Activated CD8-positive, alpha-beta memory T cell treated with anti-CD3 and anti-CD28 coated beads, Interleukin-2, amount 50 U/mL, for 24 hours (primary cell): ENCODE results near the gene SHQ1.

Experiments
- DNase-seq: peaks from one replicate; pipeline ENCODE4 v3.0.0-alpha.2; 2020; ENCODE audit errors: extremely low read depth

Gene SHQ1

DNA sequence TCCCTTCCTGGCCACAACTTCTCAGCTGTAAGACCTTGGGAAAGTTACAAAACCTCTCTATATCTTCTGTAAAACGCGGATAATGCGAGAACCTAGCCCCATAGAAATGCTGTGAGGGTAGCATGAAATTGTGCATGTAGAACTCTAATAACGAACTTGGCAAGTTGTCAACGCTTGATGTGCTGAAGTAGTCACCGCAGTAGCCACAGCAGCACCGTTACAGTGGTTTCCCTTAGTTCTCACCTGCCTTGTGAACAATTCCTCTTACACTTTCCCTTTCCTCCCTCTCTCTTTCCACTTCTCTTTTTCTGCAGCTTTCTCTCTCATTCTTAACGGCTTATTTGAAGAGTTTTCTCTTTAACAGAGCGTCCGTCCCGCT lies 447 bp upstream of the SHQ1 start:
- no peak for DNase-seq

DNA sequence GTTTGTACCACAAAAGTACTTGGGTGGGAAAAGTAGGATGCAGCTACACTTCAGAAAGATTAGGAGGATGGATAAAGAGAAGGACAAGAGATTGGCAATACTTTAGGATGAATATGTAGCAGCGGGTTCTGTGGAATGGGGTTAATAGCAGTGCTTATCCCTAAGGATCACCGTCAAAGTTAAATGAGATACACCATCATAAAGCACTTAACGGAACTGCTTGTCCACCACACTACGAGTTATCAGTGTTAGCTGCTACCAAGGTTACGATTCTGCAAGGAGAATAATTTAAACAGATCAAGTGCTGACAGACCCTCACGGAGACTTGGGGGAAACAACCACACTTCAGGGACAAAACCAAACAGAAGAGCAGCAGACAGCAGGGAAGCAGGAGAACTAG lies 963 bp downstream of the SHQ1 start:
- no peak for DNase-seq

DNA sequence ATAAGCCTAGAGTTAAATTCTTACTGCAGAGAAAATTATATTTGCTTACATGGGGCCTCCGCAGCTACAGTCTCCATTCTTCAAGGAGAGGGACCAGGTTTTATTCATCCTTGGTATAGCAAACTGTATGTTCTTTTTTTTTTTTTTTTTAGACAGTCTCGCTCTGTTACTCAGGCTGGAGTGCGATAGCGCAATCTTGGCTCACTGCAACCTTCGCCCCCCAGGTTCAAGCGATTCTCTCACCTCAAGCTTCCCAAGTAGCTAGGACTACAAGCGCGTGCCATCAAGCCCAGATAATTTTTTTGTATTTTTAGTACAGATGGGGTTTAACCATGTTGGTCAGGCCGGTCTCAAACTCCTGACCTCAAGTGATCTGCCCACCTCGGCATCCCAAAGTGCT lies 2.1 kb downstream of the SHQ1 start:
- no peak for DNase-seq

DNA sequence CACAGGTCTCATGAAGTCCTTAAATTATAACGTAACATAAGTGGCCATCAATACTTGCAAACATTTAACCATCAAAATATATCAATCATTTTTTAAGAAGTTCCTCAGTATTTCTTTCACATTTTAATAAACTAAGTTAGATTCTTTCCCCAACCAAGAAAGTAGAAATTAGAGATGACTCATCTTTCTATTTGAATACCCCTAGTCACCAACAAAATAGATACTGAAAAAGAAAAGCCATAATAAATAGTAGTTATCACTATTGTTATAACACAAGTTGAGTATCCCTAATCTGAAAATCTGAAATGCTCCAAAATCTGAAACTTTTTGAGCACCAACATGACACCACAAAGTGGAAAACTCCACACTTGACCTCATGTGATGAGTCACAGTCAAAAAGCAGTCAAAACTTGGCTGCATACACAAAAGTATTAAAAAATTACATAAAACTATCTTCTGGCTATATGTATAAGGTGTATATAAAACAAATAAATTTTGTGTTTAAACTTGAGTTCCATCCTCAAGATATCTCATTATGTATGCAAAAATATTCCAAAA lies 3.7 kb downstream of the SHQ1 start:
- no peak for DNase-seq

DNA sequence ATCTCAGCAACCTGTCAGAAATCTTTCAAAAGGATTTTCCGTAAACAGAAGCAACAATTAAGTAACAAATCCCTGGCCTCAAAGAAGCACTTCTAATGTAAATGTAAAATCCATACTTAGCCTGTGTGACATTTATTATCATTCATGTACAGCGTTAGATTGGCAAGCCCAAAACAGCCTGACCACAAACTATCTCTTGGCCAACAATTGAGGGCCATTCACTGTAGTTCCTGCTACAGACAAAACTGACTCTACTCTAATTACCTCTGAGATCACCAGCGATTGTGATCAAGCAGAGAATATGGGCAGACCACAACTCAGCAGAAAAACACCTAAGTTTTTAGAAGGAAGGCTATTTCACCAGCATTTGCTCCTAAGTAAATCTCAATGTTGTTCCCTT lies 9.2 kb downstream of the SHQ1 start:
- DNase-seq = no peak

DNA sequence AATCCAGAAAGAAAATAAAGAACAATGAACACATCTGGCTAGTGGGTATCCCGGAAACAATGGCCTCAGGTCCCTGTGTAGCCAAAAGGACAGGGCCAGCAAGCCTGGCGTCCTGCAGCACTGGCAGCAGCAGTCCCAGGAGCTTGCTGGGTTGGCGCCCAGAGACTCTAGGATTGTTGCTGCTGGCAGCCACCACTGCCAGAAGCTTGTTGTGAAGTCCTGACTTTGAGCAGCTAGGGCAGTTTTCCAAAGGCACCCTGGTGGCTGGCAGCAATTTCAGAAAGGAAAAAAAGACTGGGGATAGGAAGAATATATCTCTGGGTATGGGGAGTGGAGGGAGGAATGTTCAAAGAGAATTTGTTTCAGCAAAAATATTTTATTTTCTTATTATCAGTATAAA lies 11.3 kb downstream of the SHQ1 start:
- DNase-seq = no peak

DNA sequence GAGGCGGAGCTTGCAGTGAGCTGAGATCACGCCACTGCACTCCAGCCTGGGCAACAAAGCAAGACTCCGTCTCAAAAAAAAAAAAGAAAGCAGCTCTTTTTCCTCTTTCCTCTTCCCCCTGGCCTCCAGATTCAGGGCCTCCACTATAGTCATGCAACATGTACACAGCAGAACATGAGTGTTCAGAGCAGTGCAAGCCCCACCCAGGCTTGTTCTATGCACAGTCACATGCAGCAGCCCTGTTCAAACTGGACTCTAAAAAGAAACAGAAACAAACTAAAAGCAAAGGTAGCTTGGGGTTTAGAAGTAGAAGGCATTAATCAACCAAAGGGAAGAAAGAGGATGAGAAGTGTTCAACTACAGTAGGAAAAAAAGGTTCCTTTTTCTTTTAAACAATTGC lies 11.8 kb downstream of the SHQ1 start:
- DNase-seq = no peak

DNA sequence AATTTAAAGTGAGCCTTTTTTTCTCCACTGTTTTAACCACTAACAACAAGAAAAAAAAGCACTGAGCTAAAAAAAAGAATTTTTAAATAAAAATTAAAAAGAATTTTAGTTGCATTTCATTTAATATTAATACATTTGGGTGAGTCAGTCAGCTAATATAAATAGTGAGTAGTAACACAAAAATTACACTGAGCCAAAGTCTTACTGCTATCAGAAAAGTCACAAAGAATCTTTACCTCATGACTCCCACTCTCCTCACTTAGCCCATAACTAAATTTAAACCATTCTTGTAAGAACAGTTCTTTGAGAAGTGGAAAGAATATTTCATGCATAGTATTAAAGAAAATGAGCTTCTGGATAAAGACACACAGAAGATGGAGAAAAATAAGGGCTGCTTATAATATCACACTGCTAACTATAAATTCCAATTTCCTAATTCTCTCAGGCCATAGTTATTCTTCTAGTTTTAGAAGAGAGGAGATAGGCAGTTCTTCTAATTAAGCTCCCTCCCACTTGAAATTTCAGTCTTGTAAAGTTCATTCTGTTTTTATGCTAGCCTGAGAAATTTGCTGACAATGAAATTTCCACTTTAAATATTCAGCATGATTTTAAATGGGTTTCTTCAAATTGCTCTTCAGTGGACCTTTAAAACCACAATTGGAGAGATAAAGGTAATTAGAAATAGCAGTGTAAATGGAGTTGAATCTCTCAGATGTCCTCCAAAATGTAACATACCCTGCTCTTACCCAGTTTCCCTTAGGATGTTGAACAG lies 17.6 kb downstream of the SHQ1 start:
- DNase-seq = no peak

DNA sequence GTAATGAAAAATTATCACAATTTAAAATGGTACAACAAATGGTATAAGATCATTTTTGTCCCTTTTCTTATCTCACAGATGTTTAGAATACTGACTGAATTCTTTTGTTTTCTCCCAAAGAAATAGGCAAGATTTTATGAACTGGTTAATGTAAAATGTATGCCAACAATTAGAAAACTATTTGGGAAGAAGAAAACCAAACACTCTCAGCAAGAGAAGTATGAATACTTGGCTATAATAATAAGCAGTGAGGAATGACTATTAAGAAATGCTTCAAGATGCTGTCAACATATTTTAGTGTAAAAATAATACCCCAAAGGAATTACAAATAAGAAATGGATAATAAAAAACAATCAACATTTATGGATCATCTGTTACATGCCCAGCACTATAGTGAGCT lies 18.5 kb downstream of the SHQ1 start:
- no peak for DNase-seq

DNA sequence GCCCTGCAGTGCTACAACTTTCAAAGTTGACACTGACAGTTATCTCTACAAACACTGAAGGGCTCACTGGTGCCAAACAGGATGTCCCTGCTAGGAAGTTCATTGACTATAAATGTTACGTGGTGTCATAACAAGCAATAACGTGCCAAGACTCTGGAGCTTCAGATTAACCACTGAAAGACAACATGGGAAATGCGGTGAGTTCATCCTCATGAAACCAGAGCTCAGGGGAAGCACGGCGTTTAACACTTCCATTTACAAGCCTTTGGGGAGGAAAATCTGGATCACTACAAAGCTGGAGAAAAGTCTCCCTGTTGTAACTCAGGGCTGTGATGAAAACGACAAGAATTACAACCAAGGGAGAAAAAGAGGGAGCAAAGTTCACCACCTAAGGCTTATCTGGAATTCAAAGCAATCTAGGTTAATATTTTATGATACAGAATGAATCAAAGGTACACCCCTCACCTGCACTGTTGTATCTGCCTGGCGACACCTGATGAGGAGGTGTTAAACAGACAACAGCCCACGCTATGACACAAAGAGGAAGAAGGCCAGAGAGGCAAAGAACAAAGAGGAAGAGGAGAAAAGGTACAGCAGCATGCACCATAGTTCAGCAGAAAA lies 27.0 kb downstream of the SHQ1 start:
- no peak for DNase-seq

DNA sequence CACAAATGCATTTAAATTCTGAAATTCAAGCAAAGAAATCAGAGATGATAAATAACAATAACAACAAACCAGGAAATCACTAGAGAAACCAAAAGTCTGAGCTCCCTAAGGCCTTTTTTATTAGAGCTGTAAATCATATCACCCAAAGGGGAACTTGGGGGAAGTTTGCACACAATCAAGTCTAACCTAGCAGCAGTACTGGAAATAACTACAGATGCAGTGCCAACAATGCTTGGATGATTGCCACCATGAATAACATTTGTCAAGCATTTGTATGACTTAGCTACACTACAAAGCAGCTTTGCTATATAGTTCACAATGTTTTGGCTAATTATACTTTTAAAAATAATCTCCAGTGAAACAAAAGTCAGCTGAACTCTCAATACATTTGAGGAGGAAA lies 27.8 kb downstream of the SHQ1 start:
- no peak for DNase-seq

DNA sequence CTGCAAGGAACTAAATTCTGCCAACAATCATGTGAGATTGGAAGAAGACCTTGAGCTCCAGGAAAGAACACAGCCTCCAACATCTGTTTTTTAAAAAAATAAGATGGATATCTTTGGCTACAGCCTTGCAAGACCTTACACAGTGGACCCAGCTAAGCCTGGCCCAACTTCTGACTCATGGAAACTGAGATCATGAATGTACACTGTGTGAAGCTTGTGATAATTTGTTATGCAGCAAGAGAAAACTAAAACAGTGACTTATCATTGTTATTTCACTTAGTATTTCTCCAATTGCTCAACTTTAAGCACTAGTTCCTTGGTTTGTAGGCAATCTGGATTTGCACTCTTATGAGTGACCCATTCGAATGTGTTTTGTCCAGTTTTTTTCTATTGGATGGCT lies 29.3 kb downstream of the SHQ1 start:
- no peak for DNase-seq

DNA sequence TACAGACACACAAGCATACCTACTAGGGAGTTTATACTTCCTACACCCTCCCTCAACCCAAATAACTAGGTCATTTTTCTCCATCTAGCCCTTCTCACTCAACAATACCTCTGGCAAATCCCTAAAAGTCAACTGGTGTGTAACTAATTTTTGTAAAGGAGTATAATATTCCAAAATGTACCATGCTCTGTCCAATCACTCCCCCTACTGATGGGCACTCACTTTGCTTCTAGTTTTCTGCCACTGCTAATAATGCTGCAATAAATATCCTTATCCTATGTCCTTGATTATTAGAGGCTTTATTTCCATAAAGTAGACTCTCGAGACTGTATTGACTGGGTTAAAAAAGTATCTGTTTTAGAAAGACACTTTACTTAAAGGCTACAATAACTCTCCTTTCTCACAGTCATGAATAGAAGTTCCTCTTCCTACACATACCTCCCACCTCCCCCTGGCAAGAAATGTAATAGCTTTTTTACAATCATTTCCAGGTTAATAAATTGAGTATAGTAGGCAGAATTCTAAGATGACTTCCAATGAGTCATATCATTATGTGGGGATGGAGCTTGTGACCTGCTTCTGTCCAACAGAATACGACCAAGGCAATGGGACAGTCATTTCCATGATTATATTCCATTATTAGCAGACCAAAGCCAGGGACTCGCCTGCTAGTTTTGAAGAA lies 30.0 kb downstream of the SHQ1 start:
- DNase-seq = no peak

DNA sequence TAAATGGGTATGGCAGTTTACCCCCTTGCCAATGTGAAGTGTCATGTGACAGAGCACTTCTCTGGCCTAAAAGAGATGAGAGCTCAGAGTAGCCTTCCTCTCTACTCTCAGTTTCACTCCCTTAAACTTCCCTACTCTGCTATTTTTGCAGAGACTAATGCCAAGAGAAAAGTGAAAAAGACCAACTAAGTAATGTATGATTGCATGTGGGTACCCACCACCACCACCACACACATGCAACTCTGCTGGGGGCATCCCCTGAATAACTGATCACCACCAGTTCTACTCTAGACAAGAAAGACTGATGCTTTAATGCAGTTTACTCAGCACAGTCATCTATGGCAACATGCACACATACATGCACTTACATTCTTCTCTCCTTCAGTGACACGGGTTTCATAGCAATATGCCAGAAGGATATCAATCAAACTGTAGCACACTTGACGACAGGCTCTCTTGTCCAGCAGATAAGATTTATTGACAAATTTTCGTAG lies 31.3 kb downstream of the SHQ1 start:
- DNase-seq = no peak

DNA sequence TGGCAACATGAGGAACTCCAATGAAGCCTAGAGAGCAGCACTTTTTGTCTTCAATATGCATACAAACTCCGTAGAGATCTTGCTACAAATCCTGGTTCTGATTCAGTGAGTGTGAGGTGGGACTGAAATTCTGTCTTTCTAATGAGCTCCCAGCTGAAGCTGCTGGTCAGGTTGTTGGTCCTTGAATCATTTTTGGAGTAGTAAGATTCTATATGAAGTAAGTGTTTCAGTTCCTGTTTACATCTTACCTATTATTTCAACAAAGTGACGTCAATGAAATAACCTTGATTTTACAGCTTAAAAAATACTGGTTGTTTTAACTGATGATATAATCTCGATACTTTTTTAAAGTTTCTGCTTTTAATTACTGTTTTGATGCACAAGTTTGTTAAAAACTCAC lies 33.9 kb downstream of the SHQ1 start:
- DNase-seq = no peak

DNA sequence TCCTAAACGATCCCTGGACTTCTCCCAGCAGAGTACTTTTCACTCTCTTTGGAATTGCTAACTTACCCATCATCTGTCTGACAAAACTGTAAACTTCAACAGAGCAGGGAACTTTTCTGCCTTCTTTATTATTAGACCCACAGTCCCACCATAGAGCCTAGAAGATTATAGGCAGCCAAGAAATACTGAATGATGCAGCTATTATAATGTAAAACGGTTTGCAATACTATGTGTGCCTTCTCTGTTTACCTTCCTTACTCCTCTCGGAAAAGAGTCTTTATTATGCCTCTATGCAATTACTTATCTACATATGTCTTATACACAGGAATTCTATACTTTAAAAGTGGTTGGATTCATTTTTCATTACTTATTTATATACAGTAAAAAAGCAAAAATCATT lies 36.0 kb downstream of the SHQ1 start:
- no peak for DNase-seq

DNA sequence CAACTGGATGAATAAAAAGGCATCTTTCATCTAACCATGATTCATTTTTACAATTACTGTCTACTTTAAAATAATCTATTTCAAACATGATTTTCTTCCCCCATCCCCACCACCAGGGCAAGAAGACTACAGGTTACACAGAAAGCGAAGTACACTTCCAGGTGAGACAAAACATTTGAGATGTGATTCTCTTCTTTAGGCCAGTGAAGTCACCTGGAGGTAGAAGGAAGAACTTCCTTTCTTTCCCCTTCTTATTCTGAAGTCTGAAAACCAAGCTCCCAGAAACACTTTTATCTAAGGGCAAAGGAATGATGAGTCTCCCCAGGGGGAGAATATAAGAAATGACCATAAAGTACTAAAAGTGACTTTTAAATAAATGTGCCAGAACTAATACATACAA lies 36.7 kb downstream of the SHQ1 start:
- no peak for DNase-seq

DNA sequence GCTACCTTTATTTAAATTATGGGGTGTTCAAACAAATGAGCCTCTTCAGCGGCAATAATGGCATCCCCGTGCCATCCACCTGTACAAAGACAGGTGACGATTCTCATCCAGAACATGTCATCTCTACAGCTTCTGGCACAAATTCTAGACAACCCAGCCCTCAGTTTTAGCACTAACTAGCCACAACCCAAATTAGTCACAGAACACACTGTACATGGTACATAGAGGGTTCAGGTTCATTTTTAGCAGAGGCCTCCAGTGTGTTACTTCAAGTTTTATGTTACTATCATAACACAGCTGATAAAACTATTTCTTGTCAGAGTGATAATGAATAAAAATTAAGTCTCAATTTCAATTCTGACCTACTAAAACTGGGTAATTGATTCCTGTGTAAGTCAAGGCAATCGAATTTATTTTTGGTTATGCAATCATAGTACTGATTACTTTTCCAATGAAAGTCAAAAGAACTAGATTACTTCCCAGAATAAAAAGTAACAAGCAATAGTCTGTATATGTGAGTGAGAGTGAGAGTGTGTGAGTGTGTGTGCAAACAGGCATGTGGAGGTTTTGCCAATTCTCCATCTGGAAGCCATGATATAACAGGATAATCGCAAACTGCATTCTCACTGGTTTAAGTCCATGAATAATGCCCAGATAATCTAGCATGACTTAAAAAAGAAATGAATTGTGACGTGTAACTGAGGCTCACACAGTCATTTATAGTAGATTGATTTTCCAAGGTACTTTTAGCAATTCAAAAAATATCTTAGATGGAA lies 37.4 kb downstream of the SHQ1 start:
- no peak for DNase-seq

DNA sequence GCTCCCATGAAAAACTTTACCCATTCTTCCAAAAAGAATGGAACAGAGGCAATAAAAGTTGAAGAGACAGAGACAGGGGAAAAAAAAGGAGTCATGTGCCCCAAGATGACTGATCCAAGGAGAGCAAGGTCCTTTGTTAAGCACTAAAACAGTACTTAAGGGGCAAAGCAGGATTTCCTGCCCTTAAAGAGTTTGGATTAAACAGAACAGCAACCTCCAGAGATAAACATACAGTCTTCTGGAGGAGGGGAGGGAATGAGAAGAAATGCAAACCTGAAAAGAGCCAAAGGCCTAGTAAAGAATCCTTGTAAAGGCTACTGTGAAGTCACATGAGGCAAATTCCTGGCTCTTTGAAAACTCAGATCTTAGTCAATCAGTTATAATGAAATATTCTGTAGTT lies 38.2 kb downstream of the SHQ1 start:
- no peak for DNase-seq

DNA sequence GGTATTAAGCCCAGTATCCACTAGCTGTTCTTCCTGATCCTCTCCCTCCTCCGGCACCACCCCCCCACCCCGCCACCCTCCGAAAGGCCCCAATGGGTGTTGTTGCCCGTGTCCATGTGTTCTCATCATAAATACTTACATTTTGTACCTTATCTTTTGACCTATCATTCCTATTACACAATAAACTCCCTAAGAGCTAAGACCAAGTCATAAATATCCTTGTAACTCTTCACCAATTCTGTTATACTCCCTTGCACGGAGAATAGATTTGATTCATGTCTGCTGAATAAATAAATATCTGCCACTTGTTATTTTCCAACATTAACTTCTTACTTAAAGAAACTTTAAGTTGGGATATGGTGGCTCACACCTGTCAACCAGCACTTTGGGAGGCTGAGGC lies 43.9 kb downstream of the SHQ1 start:
- no peak for DNase-seq

DNA sequence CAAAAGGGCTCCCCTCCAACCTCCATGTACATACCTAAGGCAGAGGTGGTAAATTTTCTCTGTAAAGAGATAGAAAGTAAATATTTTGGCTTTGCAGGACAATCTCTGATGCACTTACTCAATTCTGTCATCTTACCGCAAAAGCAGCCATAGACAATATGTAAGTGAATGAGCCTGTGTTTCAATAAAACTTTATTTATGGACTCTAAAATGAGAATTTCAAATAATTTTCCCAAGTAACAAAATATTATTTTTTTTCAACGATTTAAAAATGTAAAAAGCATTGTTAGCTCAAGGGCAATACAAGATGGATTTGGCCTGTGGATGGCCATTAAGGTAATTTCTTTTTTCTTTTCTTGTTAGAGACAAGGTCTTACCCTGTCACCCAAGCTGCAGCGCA lies 44.7 kb downstream of the SHQ1 start:
- no peak for DNase-seq

DNA sequence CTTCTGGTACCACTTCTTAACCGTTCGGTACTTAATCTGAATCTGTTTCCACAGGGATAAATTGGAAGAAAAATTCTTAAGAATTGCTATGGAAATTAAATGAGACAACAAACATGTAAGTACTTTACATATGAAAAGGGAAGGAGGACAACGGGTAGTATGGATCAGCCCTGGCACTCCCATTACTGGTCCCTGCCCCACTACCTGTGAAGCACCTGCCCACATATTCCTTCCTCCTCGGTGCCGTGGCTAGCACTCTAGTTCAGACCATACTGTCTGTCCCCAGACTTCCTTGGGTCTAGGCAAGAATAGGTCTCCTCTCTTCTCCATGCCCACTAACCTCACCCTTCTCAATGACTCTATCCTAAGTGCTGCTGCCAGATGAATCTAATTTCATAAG lies 46.2 kb downstream of the SHQ1 start:
- DNase-seq = no peak
